Measurements from ENCODE around the gene SIVA1.

GRCh38 chr14:104808456-104808855 lies 55.5 kb downstream of the SIVA1 start:
- TF ChIP-seq USF2 (IDR thresholded peaks at IDR 0.05; ENCODE audit: borderline replicate concordance, low read depth, low read length): no peak
- TF ChIP-seq MXI1 (IDR thresholded peaks at IDR 0.05; ENCODE audit: low read depth, low read length): no peak
- TF ChIP-seq RAD21 (IDR thresholded peaks at IDR 0.05; ENCODE audit: low read length): no peak
- TF ChIP-seq CTCF (IDR thresholded peaks at IDR 0.05): no peak
- TF ChIP-seq TAF1 (IDR thresholded peaks at IDR 0.05; ENCODE audit: borderline replicate concordance, low read depth, low read length): no peak
- no peak for TF ChIP-seq NRF1 (IDR thresholded peaks at IDR 0.05; ENCODE audit: low read depth, low read length)
- no peak for TF ChIP-seq MAX (IDR thresholded peaks at IDR 0.05; ENCODE audit: low read depth)
